Large intestine (tissue), 3 donors: ENCODE data around the gene LGI4. TPM values are rescaled to one million over a fixed set of nuclear protein-coding genes. Genes with fewer than 3 reads are reported as not detected.

Experiments
- DNase-seq, 2 donors: peaks; one replicate each; pipeline versions ENCODE4 v3.0.0 to v3.0.0-alpha.2; 2013
- H3K27ac ChIP-seq: one replicate; pipeline ENCODE4 v1.5.1; 2013; ENCODE audit warnings: low read length
- H3K27me3 ChIP-seq: 2 replicates; pipeline ENCODE4 v1.6.1; 2013; ENCODE audit warnings: low read length; ENCODE audit not compliant: control insufficient read depth, insufficient read depth
- H3K36me3 ChIP-seq: 2 replicates; pipeline ENCODE4 v1.6.1; 2013; ENCODE audit warnings: low read length; ENCODE audit not compliant: control insufficient read depth, insufficient read depth
- H3K4me1 ChIP-seq: one replicate; pipeline ENCODE4 v1.6.1; 2013; ENCODE audit warnings: low read length; ENCODE audit not compliant: control insufficient read depth, insufficient read depth
- H3K4me3 ChIP-seq: one replicate; pipeline ENCODE4 v1.5.1; 2013; ENCODE audit warnings: low read length
- H3K9me3 ChIP-seq: one replicate; pipeline ENCODE4 v1.6.1; 2013; ENCODE audit warnings: mild to moderate bottlenecking, low read depth, low read length, moderate library complexity; ENCODE audit not compliant: control insufficient read depth
- WGBS: methylation state at CpG from one replicate; pipeline ENCODE4 v1.1.5; 2013; ENCODE audit warnings: low lambda C conversion rate; ENCODE audit not compliant: insufficient coverage; 5-methylcytosine and 5-hydroxymethylcytosine counted together
- polyA plus RNA-seq: library from polyadenylated mRNA; unstranded; fragments of 120-200 nt; gene quantifications from one replicate; pipeline ENCODE4 v1.2.1, GENCODE V29; 2013

Gene LGI4
- polyA plus RNA-seq, 1 donor = 9.4 TPM

DNA sequence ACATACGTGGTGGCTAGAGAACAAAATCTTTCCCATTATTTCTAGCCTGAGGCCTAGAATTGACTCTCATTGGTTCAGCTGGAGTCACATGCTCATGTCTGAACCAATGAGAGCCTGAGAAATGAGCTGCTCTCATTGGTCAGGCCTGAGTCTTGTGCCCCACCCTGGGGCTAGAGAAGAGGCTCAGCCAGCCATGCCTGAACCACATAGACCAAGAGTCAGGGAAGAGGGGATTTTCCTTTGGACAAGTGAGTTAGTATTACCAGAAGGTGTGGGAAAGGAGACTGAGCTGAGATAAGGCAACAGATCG, 26.5 kb upstream of the LGI4 start:
- peaks cover 13% of the 10 kb centered on the region for H3K36me3 ChIP-seq
- DNase-seq = no peak
- no CpG with 5 or more reads among the region's 2 CpGs for WGBS

DNA sequence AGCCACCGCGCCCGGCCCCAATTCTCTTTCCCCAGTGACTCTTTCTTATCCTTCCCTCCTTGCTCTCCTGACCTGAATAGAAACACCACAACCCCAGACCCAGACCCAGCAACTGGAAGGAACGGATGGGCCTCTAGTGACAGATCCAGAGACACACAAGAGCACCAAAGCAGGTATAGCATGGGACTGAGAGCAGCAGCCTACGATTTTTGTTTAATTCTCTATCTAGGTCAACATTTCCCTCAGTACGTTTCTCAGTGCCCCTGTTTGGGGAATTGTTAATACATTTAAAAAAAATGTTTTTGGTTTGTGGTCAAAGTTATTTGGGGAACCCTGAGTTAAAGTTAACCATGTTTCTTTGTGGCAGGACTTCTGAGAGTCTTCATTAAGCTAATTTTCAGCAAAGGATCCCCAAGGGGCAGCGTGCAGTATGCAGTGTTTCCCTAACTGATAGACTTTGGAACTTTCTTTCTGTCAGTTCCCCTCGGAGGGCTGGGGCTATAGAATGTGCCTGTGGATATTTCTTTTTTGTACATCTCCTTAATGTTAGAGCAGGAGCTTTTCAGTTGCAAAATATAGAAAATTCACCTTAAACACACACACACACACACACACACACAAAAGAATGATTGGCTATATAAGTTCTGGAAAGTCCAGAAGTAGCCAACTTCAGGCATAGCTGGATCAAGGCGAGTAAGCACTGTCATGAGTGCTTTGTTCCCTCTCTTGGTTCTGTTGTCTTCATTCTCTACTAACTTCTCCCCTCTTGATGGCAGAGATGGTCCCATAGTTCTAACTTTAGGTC, 26.0 kb upstream of the LGI4 start:
- Histone ChIP-seq H3K27me3 (peaks cover 2% of the 10 kb centered on the region), H3K4me1 (peaks cover under 1% of the 10 kb centered on the region), H3K9me3 (peaks cover 8% of the 10 kb centered on the region), H3K4me3 (no peak overlapping the region), H3K36me3 (peaks cover 12% of the 10 kb centered on the region), H3K27ac (no peak overlapping the region)
- no peak for DNase-seq
- WGBS = 93% methylated on average over 2 of the region's 9 CpGs

More for the DNA sequence above, 26.5 kb upstream of the LGI4 start:
- peaks cover 13% of the 10 kb centered on the region for H3K9me3 ChIP-seq
- H3K27me3 ChIP-seq = no peaks in the 10 kb centered on the region
- no peak overlapping the region for H3K4me3 ChIP-seq
- H3K4me1 ChIP-seq = no peaks in the 10 kb centered on the region
- no peak overlapping the region for H3K27ac ChIP-seq

DNA sequence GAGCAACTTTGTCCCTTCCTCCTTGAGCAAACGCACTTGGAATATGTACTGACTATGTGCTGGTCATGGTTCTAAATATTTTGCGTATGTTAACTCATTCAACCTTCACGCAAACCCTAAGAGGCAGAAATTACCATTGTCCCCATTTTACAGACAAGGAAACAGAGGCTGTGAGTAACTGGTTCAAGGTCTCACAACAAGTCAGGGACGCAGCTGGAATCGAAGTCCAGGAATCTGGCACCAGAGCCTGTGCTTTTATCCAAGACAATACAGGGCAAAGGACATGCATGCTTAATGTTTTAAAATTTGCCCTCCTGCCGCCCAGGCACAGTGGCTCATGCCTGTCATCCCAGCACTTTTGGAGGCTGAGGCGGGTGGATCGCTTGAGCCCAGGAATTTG, 24.7 kb upstream of the LGI4 start:
- Histone ChIP-seq H3K4me3 (no peak overlapping the region), H3K27me3 (peaks cover 14% of the 10 kb centered on the region), H3K9me3 (peaks cover 5% of the 10 kb centered on the region), H3K27ac (no peak overlapping the region), H3K36me3 (peaks cover 8% of the 10 kb centered on the region), H3K4me1 (peaks cover 12% of the 10 kb centered on the region)
- 100% methylated on average over 1 of the region's 8 CpGs for WGBS
- no peak for DNase-seq

DNA sequence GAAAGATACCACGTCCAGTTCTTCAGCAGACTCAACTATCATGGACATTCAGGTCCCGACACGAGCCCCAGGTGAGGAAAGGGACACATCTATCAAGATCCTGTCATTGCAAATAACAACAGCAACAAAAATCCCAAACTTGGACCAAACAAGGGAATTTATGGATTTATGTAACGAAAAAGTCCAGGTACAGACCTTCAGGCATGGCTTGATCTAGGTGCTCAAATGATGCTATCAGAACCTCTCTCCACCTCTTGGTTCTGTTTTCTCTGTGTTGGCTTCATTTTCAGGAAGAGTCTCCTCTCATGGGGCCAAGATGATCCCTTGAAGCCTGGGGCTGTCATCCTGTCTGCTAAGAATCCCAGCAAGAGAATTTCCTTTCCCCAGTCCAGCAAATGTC, 22.6 kb upstream of the LGI4 start:
- 100% methylated on average over 1 of the region's 4 CpGs for WGBS
- H3K4me1 ChIP-seq = peaks cover 21% of the 10 kb centered on the region
- peaks cover 8% of the 10 kb centered on the region for H3K36me3 ChIP-seq
- H3K27me3 ChIP-seq = peaks cover 33% of the 10 kb centered on the region
- no peaks in the 10 kb centered on the region for H3K9me3 ChIP-seq
- H3K4me3 ChIP-seq = no peak overlapping the region
- no peak for DNase-seq
- H3K27ac ChIP-seq = no peak overlapping the region

DNA sequence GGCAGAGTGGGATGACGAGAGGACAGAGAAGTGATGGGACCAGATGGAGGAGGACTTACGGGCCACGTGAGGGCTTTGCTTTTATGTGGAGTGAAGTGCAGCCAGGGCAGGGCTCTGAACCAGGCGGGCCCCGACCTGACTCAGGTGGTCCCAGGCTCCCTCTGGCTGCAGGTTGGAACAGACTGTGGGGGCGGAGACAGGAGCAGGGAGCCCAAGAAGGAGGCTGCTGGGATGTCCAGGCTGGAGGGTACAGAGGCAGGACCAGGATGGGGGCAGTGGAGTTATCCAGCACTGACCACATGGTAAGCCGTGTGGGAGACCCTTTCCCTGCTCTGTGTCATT, 21.8 kb upstream of the LGI4 start:
- peaks cover 21% of the 10 kb centered on the region for H3K4me1 ChIP-seq
- H3K9me3 ChIP-seq = no peaks in the 10 kb centered on the region
- DNase-seq = no peak
- no peak overlapping the region for H3K4me3 ChIP-seq
- H3K36me3 ChIP-seq = peaks cover 7% of the 10 kb centered on the region
- H3K27ac ChIP-seq = no peak overlapping the region
- H3K27me3 ChIP-seq = peaks cover 37% of the 10 kb centered on the region
- no CpG with 5 or more reads among the region's 7 CpGs for WGBS

DNA sequence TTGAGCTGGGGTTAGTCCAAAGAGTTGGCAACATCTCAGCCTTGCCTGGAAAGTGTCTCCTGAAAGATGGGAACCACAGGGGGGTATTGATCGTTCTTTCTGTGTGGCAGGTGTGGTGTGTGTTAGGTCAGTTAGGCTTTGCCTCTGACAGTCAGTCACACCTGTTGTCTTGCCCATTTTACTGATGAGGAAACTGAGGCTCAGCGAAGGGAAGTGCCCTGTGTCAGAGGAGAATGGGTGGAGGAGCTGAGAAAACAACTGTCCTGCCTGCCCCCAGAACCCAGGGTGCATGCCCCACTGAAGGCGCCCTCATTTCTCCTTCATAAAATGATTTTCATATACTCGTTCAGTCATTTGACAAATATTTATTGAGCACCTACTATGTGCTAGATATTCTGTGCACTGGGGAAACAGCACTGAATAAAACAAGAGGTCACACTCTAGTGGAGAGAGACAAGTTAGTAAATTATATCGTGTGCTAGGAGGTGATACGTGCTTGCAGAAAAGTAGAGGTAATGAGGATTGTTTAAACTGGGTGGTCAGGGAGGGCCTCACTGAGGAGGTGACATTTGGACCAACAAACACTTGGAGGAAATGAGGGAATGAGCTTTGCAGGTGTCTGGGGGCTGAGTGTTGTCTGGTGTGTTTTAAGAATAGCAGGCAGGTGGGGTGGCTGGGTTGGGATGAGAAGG, 21.3 kb upstream of the LGI4 start:
- H3K36me3 ChIP-seq = peaks cover 4% of the 10 kb centered on the region
- no peaks in the 10 kb centered on the region for H3K9me3 ChIP-seq
- WGBS = 83% methylated on average over 1 of the region's 6 CpGs
- no peak overlapping the region for H3K4me3 ChIP-seq
- H3K27ac ChIP-seq = no peak overlapping the region
- DNase-seq = no peak
- H3K27me3 ChIP-seq = peaks cover 41% of the 10 kb centered on the region
- peaks cover 21% of the 10 kb centered on the region for H3K4me1 ChIP-seq

DNA sequence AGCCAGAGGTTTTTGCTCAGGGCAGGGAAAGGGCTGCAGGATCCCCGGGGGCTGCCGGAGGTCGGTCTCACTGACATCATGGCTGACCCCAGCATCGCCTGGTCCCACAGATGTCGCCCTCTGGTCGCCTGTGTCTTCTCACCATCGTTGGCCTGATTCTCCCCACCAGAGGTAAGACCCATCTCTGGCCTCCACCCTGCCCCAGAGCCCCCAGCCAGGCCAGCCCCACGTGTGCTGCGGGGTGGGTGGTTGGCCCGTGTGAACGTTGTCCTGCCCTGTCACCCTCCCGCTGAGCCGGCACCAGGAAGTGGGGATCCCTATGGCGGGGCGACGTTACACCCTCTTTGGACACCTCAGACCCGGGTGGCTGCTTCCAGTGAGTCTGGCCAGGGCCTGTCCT, 20.6 kb upstream of the LGI4 start:
- peaks cover 41% of the 10 kb centered on the region for H3K27me3 ChIP-seq
- no peak overlapping the region for H3K27ac ChIP-seq
- peaks cover 4% of the 10 kb centered on the region for H3K36me3 ChIP-seq
- no CpG with 5 or more reads among the region's 17 CpGs for WGBS
- no peaks in the 10 kb centered on the region for H3K9me3 ChIP-seq
- H3K4me3 ChIP-seq = peak overlapping the region; percentile 50
- peaks cover 21% of the 10 kb centered on the region for H3K4me1 ChIP-seq
- peak in 1 of 2 donors; percentile 36 for DNase-seq

DNA sequence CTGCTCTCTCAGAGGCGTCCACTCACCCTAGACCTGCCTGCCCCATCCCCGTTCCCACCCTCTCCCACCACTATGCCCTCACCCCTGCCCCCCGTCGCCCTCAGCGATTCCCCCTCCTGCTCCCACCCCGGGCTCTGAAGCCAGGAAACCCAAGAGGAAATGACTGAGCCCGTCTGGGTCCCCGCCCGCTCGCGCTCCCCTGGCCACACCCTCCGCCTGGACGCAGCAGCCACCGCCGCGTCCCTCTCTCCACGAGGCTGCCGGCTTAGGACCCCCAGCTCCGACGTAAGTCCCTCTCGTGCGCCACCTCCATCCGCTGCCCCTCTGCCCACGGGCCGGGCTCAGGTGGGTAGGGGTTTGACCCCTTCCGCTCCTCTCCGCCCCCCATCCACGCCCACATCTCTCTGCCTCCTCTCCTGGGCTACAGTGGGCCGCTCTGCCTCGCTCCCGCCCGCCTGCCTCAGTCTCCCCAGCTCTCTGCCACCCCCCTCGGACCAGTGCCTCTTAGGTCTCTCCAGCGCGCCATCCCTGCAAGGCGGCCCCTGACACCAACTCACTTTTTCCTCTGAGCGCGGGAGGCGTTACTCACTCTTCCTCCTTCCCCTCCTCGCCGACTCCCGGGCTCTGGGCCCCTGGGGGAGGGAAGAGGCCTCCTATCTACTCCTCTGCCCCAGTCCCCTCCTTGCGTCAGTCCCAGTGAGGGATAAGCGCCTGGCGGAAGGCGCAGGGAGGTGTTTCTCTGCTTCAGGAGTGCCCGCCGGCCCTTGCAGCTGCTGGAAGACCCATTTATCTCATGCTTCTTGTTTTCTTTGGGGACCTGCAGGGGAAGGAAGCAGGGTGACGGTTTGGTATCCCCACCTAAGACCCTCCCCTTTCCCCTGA, 19.9 kb upstream of the LGI4 start, which contains the start of gene FXYD5:
Gene FXYD5, plus strand, starts transcription at position 211 of the 882 bp plus-strand sequence. CDS start 816 bp downstream, outside the sequence.
- peak in 1 of 2 donors; percentile 85 for DNase-seq
- peaks cover 21% of the 10 kb centered on the region for H3K4me1 ChIP-seq
- peaks cover 41% of the 10 kb centered on the region for H3K27me3 ChIP-seq

DNA sequence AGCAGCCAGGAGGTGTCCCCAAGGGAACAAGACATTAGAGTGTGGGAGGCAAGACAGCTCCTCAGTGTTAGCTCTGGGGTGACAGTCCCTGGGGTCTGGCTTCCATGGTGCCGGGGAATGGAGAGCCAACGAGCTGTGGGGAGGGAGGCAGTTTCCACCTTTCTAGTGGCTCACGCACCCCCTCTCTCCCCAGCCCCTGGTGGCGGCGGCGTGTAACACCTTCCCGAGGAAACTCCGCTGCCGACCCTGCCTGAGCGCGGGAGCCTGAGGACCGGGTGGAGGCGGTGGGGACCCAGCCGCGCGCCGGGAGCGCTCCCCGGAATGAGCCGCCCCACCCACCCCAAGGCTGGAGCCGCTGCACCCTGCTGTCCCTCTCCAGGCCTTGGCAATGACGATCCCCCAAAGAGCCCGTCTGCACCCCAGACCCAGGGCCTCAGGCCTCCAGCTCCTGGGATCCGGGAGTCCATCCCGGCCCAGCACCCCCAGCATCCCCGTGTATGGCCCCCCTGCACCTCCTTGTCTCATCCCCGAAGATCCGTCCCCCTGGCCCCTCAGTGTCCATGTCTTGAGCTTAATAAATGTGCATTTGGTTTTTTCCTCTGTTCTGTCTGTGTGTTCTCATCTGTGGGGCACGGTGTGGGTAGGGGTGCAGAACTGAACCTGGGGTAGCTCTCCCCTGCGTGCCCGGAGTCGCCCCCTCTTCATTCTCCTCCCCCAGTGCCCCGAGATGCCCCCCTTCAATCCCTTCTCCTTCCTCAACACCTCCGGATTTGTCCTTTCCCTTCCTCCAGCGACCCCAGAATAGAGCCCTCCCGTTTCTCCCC, 19.1 kb upstream of the LGI4 start:
- no CpG with 5 or more reads among the region's 36 CpGs for WGBS

More for the DNA sequence above, 19.9 kb upstream of the LGI4 start, which contains the start of gene FXYD5:
- Histone ChIP-seq H3K27ac (no peak within 1 kb of the TSS), H3K9me3 (no peaks in the 10 kb centered on the region), H3K36me3 (peaks cover 4% of the 10 kb centered on the region), H3K4me3 (peak within 1 kb of the TSS; percentile 50)
- WGBS = no CpG with 5 or more reads among the region's 49 CpGs

More for the DNA sequence above, 19.1 kb upstream of the LGI4 start:
- Histone ChIP-seq H3K27ac (no peak overlapping the region), H3K4me3 (peak overlapping the region; percentile 50), H3K36me3 (peaks cover 4% of the 10 kb centered on the region), H3K9me3 (no peaks in the 10 kb centered on the region), H3K4me1 (peaks cover 21% of the 10 kb centered on the region), H3K27me3 (peaks cover 41% of the 10 kb centered on the region)
- DNase-seq = peak in 1 of 2 donors; percentile 54
